MM.1S (cell line): ENCODE measurements around the gene MEAF6.

Source experiments
- DNase-seq: peaks from one replicate; pipeline ENCODE4 v3.0.0-alpha.2; 2015
- H2AFZ ChIP-seq: fragments of 300-600 bp; sonication (generic); 2 replicates; pipeline ENCODE4 v1.6.0; 2016; ENCODE audit warnings: antibody characterized with exemption, low read length
- H3F3A ChIP-seq: fragments of 300-600 bp; sonication (generic); 2 replicates; pipeline ENCODE4 v1.6.1; 2016; ENCODE audit warnings: mild to moderate bottlenecking, antibody characterized with exemption, low read length, moderate library complexity, mixed read lengths; ENCODE audit not compliant: insufficient read depth
- H3K27ac ChIP-seq: fragments of 300-600 bp; sonication (generic); 2 replicates; pipeline ENCODE4 v1.5.1; 2016; ENCODE audit warnings: mild to moderate bottlenecking, low read length
- H3K27me3 ChIP-seq: fragments of 300-600 bp; sonication (generic); replicated peaks from 2 replicates; pipeline ENCODE4 v1.6.0; 2016; ENCODE audit warnings: low read length; ENCODE audit not compliant: insufficient read depth
- H3K36me3 ChIP-seq: fragments of 300-600 bp; sonication (generic); replicated peaks from 2 replicates; pipeline ENCODE4 v1.6.1; 2016; ENCODE audit warnings: mild to moderate bottlenecking, low read length, mixed read lengths; ENCODE audit not compliant: insufficient read depth
- H3K4me1 ChIP-seq: fragments of 300-600 bp; sonication (generic); 2 replicates; pipeline ENCODE4 v1.6.1; 2016; ENCODE audit warnings: low read length, mixed read lengths
- H3K4me2 ChIP-seq: fragments of 300-600 bp; sonication (generic); 2 replicates; pipeline ENCODE4 v1.6.0; 2016; ENCODE audit warnings: low read depth, low read length
- H3K4me3 ChIP-seq: fragments of 300-600 bp; sonication (generic); 2 replicates; pipeline ENCODE4 v1.5.1; 2016; ENCODE audit warnings: low read length, mixed read lengths
- H3K79me2 ChIP-seq: fragments of 300-600 bp; sonication (generic); 2 replicates; pipeline ENCODE4 v1.6.1; 2016; ENCODE audit warnings: mixed run types, low read length, mixed read lengths
- H3K9ac ChIP-seq: fragments of 300-600 bp; sonication (generic); 2 replicates; pipeline ENCODE4 v1.6.1; 2016; ENCODE audit warnings: low read length, mixed read lengths
- H3K9me2 ChIP-seq: fragments of 300-600 bp; sonication (generic); replicated peaks from 2 replicates; pipeline ENCODE4 v1.6.1; 2016; ENCODE audit warnings: mild to moderate bottlenecking, low read length, mixed read lengths; ENCODE audit not compliant: insufficient read depth
- H3K9me3 ChIP-seq: fragments of 300-600 bp; sonication (generic); replicated peaks from 2 replicates; pipeline ENCODE4 v1.6.1; 2016; ENCODE audit warnings: mild to moderate bottlenecking, low read length, mixed read lengths; ENCODE audit not compliant: insufficient read depth
- H4K20me1 ChIP-seq: fragments of 300-600 bp; sonication (generic); 2 replicates; pipeline ENCODE4 v1.6.1; 2016; ENCODE audit warnings: mild to moderate bottlenecking, low read length, moderate library complexity, mixed read lengths; ENCODE audit not compliant: insufficient read depth
- EZH2 ChIP-seq: fragments of 300-600 bp; sonication (generic); optimal IDR thresholded peaks from 2 replicates; pipeline ENCODE3; 2017; ENCODE audit warnings: low read depth, mild to moderate bottlenecking, antibody characterized with exemption, low read length, mixed read lengths
- EZH2phosphoT487 ChIP-seq: fragments of 300-600 bp; sonication (generic); IDR thresholded peaks from 2 replicates; pipeline ENCODE4 v1.6.1; 2018; ENCODE audit warnings: antibody characterized with exemption, low read length
- TF ChIP-seq, protein P1 (sequence below): fragments of 300-600 bp; sonication (generic); IDR thresholded peaks from 2 replicates; pipeline ENCODE4 v1.5.1; 2016; ENCODE audit warnings: antibody characterized with exemption, low read length, mixed read lengths

Gene MEAF6

DNA sequence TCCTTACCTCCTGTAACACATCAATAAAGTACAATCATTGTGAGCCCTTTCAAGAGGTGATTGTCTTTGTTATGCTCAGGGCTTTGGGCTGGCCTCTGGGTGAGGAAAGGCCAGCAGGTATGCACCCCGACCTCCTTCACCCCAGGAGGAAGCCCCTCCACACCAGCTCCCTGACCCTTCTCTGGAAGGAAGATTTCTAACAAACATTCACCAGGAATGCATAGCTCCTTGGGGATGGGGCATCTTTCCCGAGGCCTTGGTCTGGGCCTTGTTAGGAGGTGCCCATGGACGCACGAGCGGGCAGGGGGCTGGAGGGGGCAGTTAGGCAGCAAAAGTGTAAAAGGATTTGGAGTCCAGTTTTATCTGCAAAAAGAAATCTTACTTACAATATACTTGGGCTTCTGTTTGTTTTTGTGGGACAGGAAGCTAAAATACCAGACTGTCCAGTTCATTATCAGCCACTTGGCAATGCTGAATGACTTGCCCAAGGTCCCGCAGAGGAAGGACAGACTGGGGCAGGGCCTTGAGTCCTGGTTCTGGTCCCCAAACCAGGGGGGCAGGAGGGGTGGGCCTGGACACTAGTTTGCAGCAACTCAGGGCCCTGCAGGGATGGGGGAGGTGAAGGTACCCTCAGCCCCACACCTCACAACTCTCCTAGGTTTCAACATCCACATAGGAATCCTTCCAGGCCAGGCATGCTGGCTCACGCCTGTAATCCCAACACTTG lies 30.1 kb downstream of the MEAF6 start:
- Histone ChIP-seq H3F3A (peaks cover 40% of the 10 kb centered on the region), H3K27me3 (no peaks in the 10 kb centered on the region), H3K4me2 (no peak overlapping the region), H2AFZ (no peak overlapping the region), H3K9me3 (no peaks in the 10 kb centered on the region), H3K9me2 (no peaks in the 10 kb centered on the region), H3K79me2 (peaks cover 26% of the 10 kb centered on the region), H3K9ac (no peak overlapping the region), H3K27ac (no peak overlapping the region), H3K36me3 (peaks cover 16% of the 10 kb centered on the region; the same call in 1 of the 2 replicates), H3K4me1 (peaks cover 8% of the 10 kb centered on the region), H3K4me3 (no peak overlapping the region), H4K20me1 (0 out of 2 replicates have a peak, but pooled peaks cover 10% of the 10 kb centered on the region)
- TF ChIP-seq EZH2 (no peak), EZH2phosphoT487 (no peak)
- TF ChIP-seq, protein P1, sequence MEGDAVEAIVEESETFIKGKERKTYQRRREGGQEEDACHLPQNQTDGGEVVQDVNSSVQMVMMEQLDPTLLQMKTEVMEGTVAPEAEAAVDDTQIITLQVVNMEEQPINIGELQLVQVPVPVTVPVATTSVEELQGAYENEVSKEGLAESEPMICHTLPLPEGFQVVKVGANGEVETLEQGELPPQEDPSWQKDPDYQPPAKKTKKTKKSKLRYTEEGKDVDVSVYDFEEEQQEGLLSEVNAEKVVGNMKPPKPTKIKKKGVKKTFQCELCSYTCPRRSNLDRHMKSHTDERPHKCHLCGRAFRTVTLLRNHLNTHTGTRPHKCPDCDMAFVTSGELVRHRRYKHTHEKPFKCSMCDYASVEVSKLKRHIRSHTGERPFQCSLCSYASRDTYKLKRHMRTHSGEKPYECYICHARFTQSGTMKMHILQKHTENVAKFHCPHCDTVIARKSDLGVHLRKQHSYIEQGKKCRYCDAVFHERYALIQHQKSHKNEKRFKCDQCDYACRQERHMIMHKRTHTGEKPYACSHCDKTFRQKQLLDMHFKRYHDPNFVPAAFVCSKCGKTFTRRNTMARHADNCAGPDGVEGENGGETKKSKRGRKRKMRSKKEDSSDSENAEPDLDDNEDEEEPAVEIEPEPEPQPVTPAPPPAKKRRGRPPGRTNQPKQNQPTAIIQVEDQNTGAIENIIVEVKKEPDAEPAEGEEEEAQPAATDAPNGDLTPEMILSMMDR: no peak
- DNase-seq: no peak

GRCh38 chr1:37483785-37484184 lies 30.8 kb downstream of the MEAF6 start:
- Histone ChIP-seq H3K27me3 (no peaks in the 10 kb centered on the region), H3K27ac (no peak overlapping the region), H3K4me3 (no peak overlapping the region), H3F3A (peaks cover 46% of the 10 kb centered on the region), H4K20me1 (peaks cover 16% of the 10 kb centered on the region; the same call in 1 of the 2 replicates), H3K4me1 (peaks cover 15% of the 10 kb centered on the region), H3K4me2 (no peak overlapping the region), H3K9me3 (no peaks in the 10 kb centered on the region), H3K79me2 (peaks cover 33% of the 10 kb centered on the region), H3K9me2 (no peaks in the 10 kb centered on the region), H2AFZ (no peak overlapping the region), H3K9ac (no peak overlapping the region), H3K36me3 (peaks cover 16% of the 10 kb centered on the region; the same call in 1 of the 2 replicates)
- no peak for DNase-seq
- TF ChIP-seq, protein P1: no peak
- no peak for TF ChIP-seq EZH2phosphoT487
- TF ChIP-seq EZH2: no peak

DNA sequence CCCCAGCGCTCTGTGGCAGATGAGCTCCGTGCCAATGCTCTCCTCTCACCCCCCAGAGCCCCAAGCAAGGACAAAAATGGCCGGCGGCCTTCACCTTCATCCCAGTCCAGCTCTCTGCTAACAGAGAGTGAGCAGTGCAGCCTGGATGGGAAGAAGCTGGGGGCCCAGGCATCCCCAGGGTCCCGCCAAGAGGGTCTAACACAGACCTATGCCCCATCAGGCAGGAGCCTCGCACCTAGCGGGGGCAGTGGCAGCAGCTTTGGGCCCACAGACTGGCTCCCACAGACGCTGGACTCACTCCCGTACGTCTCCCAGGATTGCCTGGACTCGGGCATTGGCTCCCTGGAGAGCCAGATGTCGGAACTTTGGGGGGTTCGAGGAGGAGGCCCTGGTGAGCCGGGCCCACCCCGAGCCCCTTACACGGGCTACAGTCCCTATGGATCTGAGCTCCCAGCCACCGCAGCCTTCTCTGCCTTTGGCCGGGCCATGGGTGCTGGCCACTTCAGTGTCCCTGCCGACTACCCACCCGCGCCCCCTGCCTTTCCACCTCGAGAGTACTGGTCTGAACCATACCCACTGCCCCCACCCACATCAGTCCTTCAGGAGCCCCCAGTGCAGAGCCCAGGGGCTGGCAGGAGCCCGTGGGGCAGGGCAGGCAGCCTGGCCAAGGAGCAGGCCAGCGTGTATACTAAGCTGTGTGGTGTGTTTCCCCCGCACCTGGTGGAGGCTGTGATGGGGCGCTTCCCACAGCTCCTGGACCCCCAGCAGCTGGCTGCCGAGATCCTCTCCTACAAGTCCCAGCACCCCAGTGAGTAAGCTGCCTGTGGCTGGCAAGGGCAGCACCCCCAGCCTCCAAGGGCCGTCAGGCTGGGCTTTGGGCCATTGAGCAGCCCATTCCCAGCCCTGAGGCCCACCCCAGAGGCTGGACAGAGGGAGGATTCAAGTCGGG lies 31.5 kb downstream of the MEAF6 start:
- peaks cover 16% of the 10 kb centered on the region for H3K36me3 ChIP-seq

More for the DNA sequence above, 31.5 kb downstream of the MEAF6 start:
- no peak overlapping the region for H3K4me2 ChIP-seq
- peaks cover 21% of the 10 kb centered on the region; the same call in 1 of the 2 replicates for H4K20me1 ChIP-seq
- TF ChIP-seq, protein P1: no peak
- no peak for TF ChIP-seq EZH2
- TF ChIP-seq EZH2phosphoT487: no peak
- H3K27ac ChIP-seq: no peak overlapping the region
- H2AFZ ChIP-seq: no peak overlapping the region
- H3F3A ChIP-seq: peaks cover 53% of the 10 kb centered on the region
- H3K9me2 ChIP-seq: no peaks in the 10 kb centered on the region
- peaks cover 40% of the 10 kb centered on the region for H3K79me2 ChIP-seq
- peaks cover 19% of the 10 kb centered on the region for H3K4me1 ChIP-seq
- no peak for DNase-seq
- no peak overlapping the region for H3K4me3 ChIP-seq
- H3K9me3 ChIP-seq: no peaks in the 10 kb centered on the region
- H3K9ac ChIP-seq: no peak overlapping the region
- no peaks in the 10 kb centered on the region for H3K27me3 ChIP-seq
